Activated CD4-positive, alpha-beta T cell treated with anti-CD3 and anti-CD28 coated beads for 36 hours (primary cell): ENCODE results near the gene IQCK. TPM values are rescaled to one million over a fixed set of nuclear protein-coding genes. Genes with fewer than 3 reads are reported as not detected.
"Not testable (repeated sequence)": the region's sequence is repeated elsewhere in the genome, so short reads cannot be mapped to it uniquely, and the experiment has no call there.

ENCODE experiments used
- ATAC-seq: fragments of 200-7000 bp; cut with Tn5 transposase; one replicate; pipeline ENCODE4 v1.10.0; 2021; ENCODE audit warnings: mild to moderate bottlenecking, moderate library complexity
- CTCF ChIA-PET: fragments of 350-600 bp; sonication (Branson Sonifier 250); formaldehyde crosslinking; loops from one replicate; lab custom pipeline; 2021; ENCODE audit warnings: antibody characterized with exemption; lab: Charles Lee
- POLR2A ChIA-PET: fragments of 350-600 bp; sonication (Branson Sonifier 250); formaldehyde crosslinking; loops from one replicate; lab custom pipeline; 2021; ENCODE audit warnings: antibody characterized with exemption, inconsistent platforms; lab: Charles Lee
- DNase-seq: peaks from one replicate; pipeline ENCODE4 v3.0.0-alpha.2; 2020
- H3K27ac Mint-ChIP-seq: one replicate; pipeline ENCODE4 v1.8.0; 2021; ENCODE audit warnings: mixed read lengths
- H3K27me3 Mint-ChIP-seq: one replicate; pipeline ENCODE4 v1.8.0; 2021; ENCODE audit warnings: mixed read lengths
- H3K36me3 Mint-ChIP-seq: one replicate; pipeline ENCODE4 v1.8.0; 2021; ENCODE audit warnings: low read depth, mixed read lengths
- H3K4me1 Mint-ChIP-seq: one replicate; pipeline ENCODE4 v1.8.0; 2021; ENCODE audit warnings: mixed read lengths
- H3K4me3 Mint-ChIP-seq: one replicate; pipeline ENCODE4 v1.8.0; 2021; ENCODE audit warnings: mild to moderate bottlenecking, moderate library complexity, mixed read lengths
- H3K9me3 Mint-ChIP-seq: one replicate; pipeline ENCODE4 v1.8.0; 2021; ENCODE audit warnings: low read depth, mixed read lengths
- intact Hi-C, 2 experiments: fragments of 100-400 bp; cut with DNase I in 1 of 2; cut with micrococcal nuclease in 1 of 2; formaldehyde crosslinking; loops; one replicate each; pipeline versions ENCODE4 v1.14.2 to v1.15.1; 2022 to 2024; cut with DNase I, micrococcal nuclease
- total RNA-seq, 2 experiments: library from RNA; stranded (reverse); gene quantifications; one replicate each; pipeline ENCODE4 v1.2.3, GENCODE V29; 2021

The IQCK gene
- total RNA-seq, result 1 to 10 TPM; 2.7 to 3.5 TPM

- intact Hi-C loops, result loop anchor here (1.0 to 5.0 kb wide), 11 partner anchors 22 to 1184 kb away; partner anchors contain the start of genes VPS35L (in 2 of the 2), COQ7 (in 1 of the 2), DCUN1D3 (in 1 of the 2) and GDE1 (in 1 of the 2)
- Mint-ChIP-seq H3K27me3 (no peaks in the 10 kb centered on the region), H3K4me1 (peaks cover 23% of the 10 kb centered on the region), H3K4me3 (peak within 1 kb of the TSS; percentile 95), H3K9me3 (no peaks in the 10 kb centered on the region), H3K36me3 (peaks cover 24% of the 10 kb centered on the region), H3K27ac (peak within 1 kb of the TSS; percentile 87)
- POLR2A ChIA-PET, result no interaction called here
- peak; percentile 93 for ATAC-seq
- DNase-seq, result peak; percentile 93
- CTCF ChIA-PET, result interaction anchor here (0.5 to 1.0 kb wide), 4 partner anchors 15 to 164 kb away, joined by 3 read pairs; partner anchors contain the start of gene VPS35L
Measured at GRCh38 chr16:19717741-19718623, at the start of gene IQCK, which contains the start of gene KNOP1. IQCK (plus strand) TSS chr16:19718271; CDS start chr16:19718307, 36 bp downstream. KNOP1 (minus strand) TSS chr16:19718227; CDS start chr16:19715035, 3,192 bp downstream.

- Mint-ChIP-seq H3K36me3 (peaks cover 34% of the 10 kb centered on the region), H3K4me1 (no peaks in the 10 kb centered on the region), H3K27me3 (no peaks in the 10 kb centered on the region), H3K27ac (no peak overlapping the region), H3K4me3 (no peak overlapping the region), H3K9me3 (no peaks in the 10 kb centered on the region)
- intact Hi-C loops, result no loop called here
- CTCF ChIA-PET, result interaction anchor here (1.0 kb wide), 1 partner anchor 10 kb away, joined by 4 read pairs; no protein-coding TSS in a partner anchor
- POLR2A ChIA-PET, result no interaction called here
- ATAC-seq, result no peak
- no peak for DNase-seq
Measured at GRCh38 chr16:19672378-19672777, 45.7 kb upstream of the IQCK start.

GRCh38 chr16:19674485-19674884 is 43.6 kb upstream of the IQCK start:
- H3K27me3 Mint-ChIP-seq, result no peaks in the 10 kb centered on the region
- peaks cover 22% of the 10 kb centered on the region for H3K36me3 Mint-ChIP-seq
- H3K9me3 Mint-ChIP-seq, result no peaks in the 10 kb centered on the region
- H3K4me3 Mint-ChIP-seq, result no peak overlapping the region
- CTCF ChIA-PET, result no interaction called here
- ATAC-seq (no peak), DNase-seq (no peak)
- intact Hi-C loops, result no loop called here
- no peaks in the 10 kb centered on the region for H3K4me1 Mint-ChIP-seq
- H3K27ac Mint-ChIP-seq, result no peak overlapping the region
- POLR2A ChIA-PET, result no interaction called here

GRCh38 chr16:19677402-19677801 is 40.7 kb upstream of the IQCK start:
- H3K4me1 Mint-ChIP-seq, result no peaks in the 10 kb centered on the region
- intact Hi-C loops, result no loop called here
- ATAC-seq (no peak), DNase-seq (no peak)
- ChIA-PET POLR2A (no interaction called here), CTCF (interaction anchor here (0.7 kb wide), 1 partner anchor 122 kb away, joined by 4 read pairs; the partner anchor contains the start of gene VPS35L)
- no peak overlapping the region for H3K27ac Mint-ChIP-seq
- no peaks in the 10 kb centered on the region for H3K27me3 Mint-ChIP-seq
- no peaks in the 10 kb centered on the region for H3K9me3 Mint-ChIP-seq
- H3K36me3 Mint-ChIP-seq, result peaks cover 26% of the 10 kb centered on the region
- no peak overlapping the region for H3K4me3 Mint-ChIP-seq

- no peak for DNase-seq
- Mint-ChIP-seq H3K27ac (no peak overlapping the region), H3K4me1 (no peaks in the 10 kb centered on the region), H3K9me3 (peaks cover 4% of the 10 kb centered on the region), H3K36me3 (peaks cover 39% of the 10 kb centered on the region), H3K27me3 (no peaks in the 10 kb centered on the region), H3K4me3 (no peak overlapping the region)
- ChIA-PET CTCF (no interaction called here), POLR2A (no interaction called here)
- no peak for ATAC-seq
- intact Hi-C loops, result no loop called here
Measured at GRCh38 chr16:19678804-19679203, 39.3 kb upstream of the IQCK start.

GRCh38 chr16:19679281-19679680 is 38.8 kb upstream of the IQCK start:
- POLR2A ChIA-PET, H3K4me3 Mint-ChIP-seq, H3K9me3 Mint-ChIP-seq, CTCF ChIA-PET, intact Hi-C loops, H3K4me1 Mint-ChIP-seq, H3K27ac Mint-ChIP-seq, H3K27me3 Mint-ChIP-seq, DNase-seq, ATAC-seq: not testable (repeated sequence)
- peaks cover 39% of the 10 kb centered on the region for H3K36me3 Mint-ChIP-seq

- H3K4me3 Mint-ChIP-seq, result no peak overlapping the region
- H3K27me3 Mint-ChIP-seq, result no peaks in the 10 kb centered on the region
- ChIA-PET POLR2A (no interaction called here), CTCF (interaction anchor here (1.9 kb wide), 1 partner anchor 9 kb away, joined by 4 read pairs; no protein-coding TSS in a partner anchor)
- ATAC-seq (no peak), DNase-seq (no peak)
- H3K4me1 Mint-ChIP-seq, result no peaks in the 10 kb centered on the region
- H3K27ac Mint-ChIP-seq, result no peak overlapping the region
- intact Hi-C loops, result no loop called here
- peaks cover 46% of the 10 kb centered on the region for H3K36me3 Mint-ChIP-seq
- H3K9me3 Mint-ChIP-seq, result peaks cover 7% of the 10 kb centered on the region
Measured at GRCh38 chr16:19680881-19681340, 37.2 kb upstream of the IQCK start.

GRCh38 chr16:19681637-19682036 is 36.4 kb upstream of the IQCK start:
- peaks cover 7% of the 10 kb centered on the region for H3K9me3 Mint-ChIP-seq
- H3K27ac Mint-ChIP-seq, result no peak overlapping the region
- H3K27me3 Mint-ChIP-seq, result no peaks in the 10 kb centered on the region
- intact Hi-C loops, result no loop called here
- H3K4me1 Mint-ChIP-seq, result no peaks in the 10 kb centered on the region
- CTCF ChIA-PET, result interaction anchor here (0.7 to 1.9 kb wide), 2 partner anchors 8 to 9 kb away, joined by 4 read pairs; no protein-coding TSS in a partner anchor
- no peak for ATAC-seq
- POLR2A ChIA-PET, result no interaction called here
- no peak overlapping the region for H3K4me3 Mint-ChIP-seq
- DNase-seq, result no peak
- H3K36me3 Mint-ChIP-seq, result peaks cover 43% of the 10 kb centered on the region

GRCh38 chr16:19683453-19684236 is 34.4 kb upstream of the IQCK start:
- ATAC-seq, result no peak

GRCh38 chr16:19685176-19685575 is 32.9 kb upstream of the IQCK start:
- ATAC-seq, result no peak
- no peak overlapping the region for H3K27ac Mint-ChIP-seq
- CTCF ChIA-PET, result no interaction called here
- H3K4me3 Mint-ChIP-seq, result no peak overlapping the region
- intact Hi-C loops, result no loop called here
- POLR2A ChIA-PET, result no interaction called here
- DNase-seq, result no peak
- peaks cover 19% of the 10 kb centered on the region for H3K4me1 Mint-ChIP-seq
- H3K27me3 Mint-ChIP-seq, result no peaks in the 10 kb centered on the region
- H3K36me3 Mint-ChIP-seq, result peaks cover 52% of the 10 kb centered on the region
- H3K9me3 Mint-ChIP-seq, result peaks cover 7% of the 10 kb centered on the region

More at GRCh38 chr16:19683453-19684236, 34.4 kb upstream of the IQCK start:
- DNase-seq, result no peak
- CTCF ChIA-PET, result no interaction called here
- intact Hi-C loops, result no loop called here
- Mint-ChIP-seq H3K27ac (no peak overlapping the region), H3K36me3 (peaks cover 52% of the 10 kb centered on the region), H3K9me3 (peaks cover 7% of the 10 kb centered on the region), H3K27me3 (no peaks in the 10 kb centered on the region), H3K4me1 (peaks cover 6% of the 10 kb centered on the region), H3K4me3 (no peak overlapping the region)
- POLR2A ChIA-PET, result no interaction called here

- peaks cover 55% of the 10 kb centered on the region for H3K36me3 Mint-ChIP-seq
- H3K9me3 Mint-ChIP-seq, result peaks cover 7% of the 10 kb centered on the region
- DNase-seq (no peak), ATAC-seq (no peak)
- peaks cover 31% of the 10 kb centered on the region for H3K4me1 Mint-ChIP-seq
- H3K27ac Mint-ChIP-seq, result no peak overlapping the region
- intact Hi-C loops, result no loop called here
- H3K4me3 Mint-ChIP-seq, result no peak overlapping the region
- no peaks in the 10 kb centered on the region for H3K27me3 Mint-ChIP-seq
- ChIA-PET CTCF (interaction anchor here (0.6 to 0.7 kb wide), 2 partner anchors 199 to 696 kb away, joined by 3 read pairs; no protein-coding TSS in a partner anchor), POLR2A (no interaction called here)
Measured at GRCh38 chr16:19687279-19687678, 30.8 kb upstream of the IQCK start.
